HepG2 (cell line): ENCODE results near the gene HECTD1. TPM values are rescaled to one million over a fixed set of nuclear protein-coding genes. Genes with fewer than 3 reads are reported as not detected.

ENCODE experiments used
- BCL6 ChIP-seq: IDR thresholded peaks from 2 replicates; pipeline ENCODE4 v1.6.1; 2016; ENCODE audit warnings: missing genetic modification reagents, missing compliant biosample characterization
- CEBPG ChIP-seq: IDR thresholded peaks from 2 replicates; pipeline ENCODE4 v1.6.1; 2016
- ELF4 ChIP-seq: sonication (generic); formaldehyde crosslinking; IDR thresholded peaks from 2 replicates; pipeline ENCODE4 v1.5.0; 2020; ENCODE audit warnings: missing genetic modification reagents, mild to moderate bottlenecking, moderate library complexity, borderline replicate concordance
- FOXA1 ChIP-seq, 2 experiments: fragments of 450-650 bp in 1 of 2; sonication (generic) in 1 of 2; formaldehyde crosslinking in 1 of 2; IDR thresholded peaks; 2 replicates each; pipeline versions ENCODE4 v1.4.0 to v1.6.1; 2016 to 2020; ENCODE audit warnings: missing genetic modification reagents in 1 of 2
- FOXK2 ChIP-seq: fragments of 450-650 bp; IDR thresholded peaks from 2 replicates; pipeline ENCODE4 v1.6.1; 2016
- HMGXB3 ChIP-seq: sonication (generic); formaldehyde crosslinking; IDR thresholded peaks from 2 replicates; pipeline ENCODE4 v1.4.0; 2020; ENCODE audit warnings: missing genetic modification reagents, borderline replicate concordance
- MEIS1 ChIP-seq: sonication (generic); formaldehyde crosslinking; IDR thresholded peaks from 2 replicates; pipeline ENCODE4 v1.9.0; 2021; ENCODE audit warnings: mild to moderate bottlenecking, missing genetic modification reagents, moderate library complexity, borderline replicate concordance
- MIXL1 ChIP-seq: IDR thresholded peaks from 2 replicates; pipeline ENCODE4 v1.6.1; 2016
- SIN3B ChIP-seq: fragments of 150-350 bp; IDR thresholded peaks from 2 replicates; pipeline ENCODE4 v1.6.1; 2014; ENCODE audit warnings: low read length
- SOX6 ChIP-seq, 2 experiments: fragments of 450-650 bp in 1 of 2; sonication (generic) in 1 of 2; formaldehyde crosslinking in 1 of 2; IDR thresholded peaks; 2 replicates each; pipeline versions ENCODE4 v1.4.0 to v1.6.1; 2017 to 2020; ENCODE audit warnings: antibody characterized with exemption in 1 of 2, mild to moderate bottlenecking in 1 of 2, missing genetic modification reagents in 1 of 2
- TBX2 ChIP-seq: sonication (generic); formaldehyde crosslinking; IDR thresholded peaks from 2 replicates; pipeline ENCODE4 v1.5.0; 2020; ENCODE audit warnings: missing genetic modification reagents, mild to moderate bottlenecking, borderline replicate concordance
- THAP11 ChIP-seq: IDR thresholded peaks from 2 replicates; pipeline ENCODE4 v1.6.1; 2016; ENCODE audit warnings: missing biosample characterization, missing genetic modification reagents
- ZNF253 ChIP-seq: sonication (generic); formaldehyde crosslinking; IDR thresholded peaks from 2 replicates; pipeline ENCODE4 v1.8.0; 2022; ENCODE audit warnings: mild to moderate bottlenecking, missing genetic modification reagents, borderline replicate concordance
- ZNF564 ChIP-seq: sonication (generic); formaldehyde crosslinking; IDR thresholded peaks from 2 replicates; pipeline ENCODE4 v1.8.1; 2023; ENCODE audit warnings: mild to moderate bottlenecking, missing genetic modification reagents
- ZNF672 ChIP-seq: sonication (generic); formaldehyde crosslinking; IDR thresholded peaks from 2 replicates; pipeline ENCODE4 v1.8.1; 2022; ENCODE audit warnings: missing genetic modification reagents
- ZNF724P ChIP-seq: sonication (generic); formaldehyde crosslinking; IDR thresholded peaks from 2 replicates; pipeline ENCODE4 v1.8.0; 2022; ENCODE audit warnings: missing genetic modification reagents, borderline replicate concordance
- polyA plus RNA-seq, 8 experiments: library from polyadenylated mRNA; depleted of rRNA in 3 of 8; stranded (reverse) in 7 of 8; unstranded in 1 of 8; fragments of >200 nt; fragmentation: Illumina TruSeq in 4 of 8; extraction: Trizol in 4 of 8; gene quantifications; 2 replicates each; pipeline versions ENCODE4 v1.2.1 to v1.2.3, GENCODE V29; 2011 to 2016; ENCODE audit warnings: low read depth in 4 of 8, missing spikeins in 1 of 8, mixed read lengths in 1 of 8; ENCODE audit not compliant: insufficient read depth in 1 of 8
- total RNA-seq, 5 experiments: library from RNA; depleted of rRNA; stranded (reverse); fragments of >200 nt; fragmentation: Illumina TruSeq; extraction: Trizol; gene quantifications; 2 replicates each; pipeline ENCODE4 v1.2.3, GENCODE V29; 2016; ENCODE audit warnings: low read depth in 1 of 5
- TF ChIP-seq, protein P1 (sequence below): IDR thresholded peaks from 2 replicates; pipeline ENCODE4 v1.6.1; 2016; ENCODE audit warnings: low read depth, control low read depth
- TF ChIP-seq, protein P2 (sequence below): IDR thresholded peaks from 2 replicates; pipeline ENCODE4 v1.6.1; 2016; ENCODE audit warnings: low read depth
- TF ChIP-seq, protein P3 (sequence below): sonication (generic); formaldehyde crosslinking; IDR thresholded peaks from 2 replicates; pipeline ENCODE4 v1.5.0; 2020; ENCODE audit warnings: missing genetic modification reagents
- TF ChIP-seq, protein P4 (sequence below): sonication (generic); formaldehyde crosslinking; IDR thresholded peaks from 2 replicates; pipeline ENCODE4 v1.8.1; 2023; ENCODE audit warnings: missing genetic modification reagents, mild to moderate bottlenecking, borderline replicate concordance

Gene HECTD1
- total and polyA plus RNA-seq, 2 of the 13 experiments (the other 11 are each of a cell fraction or from before 2014, with no cell fraction given) = 312 to 560 TPM

- TF ChIP-seq, protein P1, sequence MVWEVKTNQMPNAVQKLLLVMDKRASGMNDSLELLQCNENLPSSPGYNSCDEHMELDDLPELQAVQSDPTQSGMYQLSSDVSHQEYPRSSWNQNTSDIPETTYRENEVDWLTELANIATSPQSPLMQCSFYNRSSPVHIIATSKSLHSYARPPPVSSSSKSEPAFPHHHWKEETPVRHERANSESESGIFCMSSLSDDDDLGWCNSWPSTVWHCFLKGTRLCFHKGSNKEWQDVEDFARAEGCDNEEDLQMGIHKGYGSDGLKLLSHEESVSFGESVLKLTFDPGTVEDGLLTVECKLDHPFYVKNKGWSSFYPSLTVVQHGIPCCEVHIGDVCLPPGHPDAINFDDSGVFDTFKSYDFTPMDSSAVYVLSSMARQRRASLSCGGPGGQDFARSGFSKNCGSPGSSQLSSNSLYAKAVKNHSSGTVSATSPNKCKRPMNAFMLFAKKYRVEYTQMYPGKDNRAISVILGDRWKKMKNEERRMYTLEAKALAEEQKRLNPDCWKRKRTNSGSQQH = no peak
- TF ChIP-seq, protein P2, sequence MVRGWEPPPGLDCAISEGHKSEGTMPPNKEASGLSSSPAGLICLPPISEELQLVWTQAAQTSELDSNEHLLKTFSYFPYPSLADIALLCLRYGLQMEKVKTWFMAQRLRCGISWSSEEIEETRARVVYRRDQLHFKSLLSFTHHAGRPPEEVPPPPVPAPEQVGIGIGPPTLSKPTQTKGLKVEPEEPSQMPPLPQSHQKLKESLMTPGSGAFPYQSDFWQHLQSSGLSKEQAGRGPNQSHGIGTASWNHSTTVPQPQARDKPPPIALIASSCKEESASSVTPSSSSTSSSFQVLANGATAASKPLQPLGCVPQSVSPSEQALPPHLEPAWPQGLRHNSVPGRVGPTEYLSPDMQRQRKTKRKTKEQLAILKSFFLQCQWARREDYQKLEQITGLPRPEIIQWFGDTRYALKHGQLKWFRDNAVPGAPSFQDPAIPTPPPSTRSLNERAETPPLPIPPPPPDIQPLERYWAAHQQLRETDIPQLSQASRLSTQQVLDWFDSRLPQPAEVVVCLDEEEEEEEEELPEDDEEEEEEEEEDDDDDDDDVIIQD (CRISPR knock-in tag) = peak; percentile 96
- TF ChIP-seq ZNF672 (CRISPR knock-in tag) = no peak
- TF ChIP-seq SOX6 (IDR thresholded peaks at IDR 0.05) = no peak
- peak; percentile 12; the same call in 1 of the 2 replicates for TF ChIP-seq SOX6 (CRISPR knock-in tag; IDR thresholded peaks at IDR 0.05)
- TF ChIP-seq MEIS1 (CRISPR knock-in tag) = no peak
- peak; percentile 68 for TF ChIP-seq MIXL1
- TF ChIP-seq SIN3B = no peak
- TF ChIP-seq, protein P3, sequence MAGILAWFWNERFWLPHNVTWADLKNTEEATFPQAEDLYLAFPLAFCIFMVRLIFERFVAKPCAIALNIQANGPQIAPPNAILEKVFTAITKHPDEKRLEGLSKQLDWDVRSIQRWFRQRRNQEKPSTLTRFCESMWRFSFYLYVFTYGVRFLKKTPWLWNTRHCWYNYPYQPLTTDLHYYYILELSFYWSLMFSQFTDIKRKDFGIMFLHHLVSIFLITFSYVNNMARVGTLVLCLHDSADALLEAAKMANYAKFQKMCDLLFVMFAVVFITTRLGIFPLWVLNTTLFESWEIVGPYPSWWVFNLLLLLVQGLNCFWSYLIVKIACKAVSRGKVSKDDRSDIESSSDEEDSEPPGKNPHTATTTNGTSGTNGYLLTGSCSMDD (CRISPR knock-in tag) = no peak
- TF ChIP-seq HMGXB3 (CRISPR knock-in tag) = peak; percentile 71; the same call in 1 of the 2 replicates
- peak; percentile 41 for TF ChIP-seq BCL6
- peak; percentile 48; the same call in 1 of the 2 replicates for TF ChIP-seq ELF4 (CRISPR knock-in tag)
- TF ChIP-seq THAP11 = 0 out of 2 replicates have a peak, but pooled peaks have one; percentile 18
- TF ChIP-seq ZNF724P (CRISPR knock-in tag) = no peak
- TF ChIP-seq ZNF564 (CRISPR knock-in tag) = no peak
- TF ChIP-seq FOXA1 (IDR thresholded peaks at IDR 0.05) = no peak
- TF ChIP-seq FOXA1 (CRISPR knock-in tag; IDR thresholded peaks at IDR 0.05) = peak; percentile 93
- TF ChIP-seq, protein P4, sequence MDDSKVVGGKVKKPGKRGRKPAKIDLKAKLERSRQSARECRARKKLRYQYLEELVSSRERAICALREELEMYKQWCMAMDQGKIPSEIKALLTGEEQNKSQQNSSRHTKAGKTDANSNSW (CRISPR knock-in tag) = no peak
- TF ChIP-seq FOXK2 = peak; percentile 86
- no peak for TF ChIP-seq ZNF253
- TF ChIP-seq CEBPG = peak; percentile 76
- TF ChIP-seq TBX2 (CRISPR knock-in tag) = peak; percentile 59; the same call in 1 of the 2 replicates
Observed at GRCh38 chr14:31127690-31128089, 79.9 kb downstream of the HECTD1 start (continued).
